Stimulated activated CD8-positive, alpha-beta memory T cell treated with anti-CD3 and anti-CD28 coated beads, Interleukin-7, amount 100 ng/mL, for 1 hour (primary cell): ENCODE measurements around the gene RYR1.
A peak's percentile ranks its signal among the peaks of the same experiment; 100 is the strongest.
"Not testable (repeated sequence)": the region's sequence is repeated elsewhere in the genome, so short reads cannot be mapped to it uniquely, and the experiment has no call there.

Source experiments
- DNase-seq, 2 donors: peaks; one replicate each; pipeline ENCODE4 v3.0.0-alpha.2; 2020; ENCODE audit warnings: low read depth in 2 of 2

The RYR1 gene

DNA sequence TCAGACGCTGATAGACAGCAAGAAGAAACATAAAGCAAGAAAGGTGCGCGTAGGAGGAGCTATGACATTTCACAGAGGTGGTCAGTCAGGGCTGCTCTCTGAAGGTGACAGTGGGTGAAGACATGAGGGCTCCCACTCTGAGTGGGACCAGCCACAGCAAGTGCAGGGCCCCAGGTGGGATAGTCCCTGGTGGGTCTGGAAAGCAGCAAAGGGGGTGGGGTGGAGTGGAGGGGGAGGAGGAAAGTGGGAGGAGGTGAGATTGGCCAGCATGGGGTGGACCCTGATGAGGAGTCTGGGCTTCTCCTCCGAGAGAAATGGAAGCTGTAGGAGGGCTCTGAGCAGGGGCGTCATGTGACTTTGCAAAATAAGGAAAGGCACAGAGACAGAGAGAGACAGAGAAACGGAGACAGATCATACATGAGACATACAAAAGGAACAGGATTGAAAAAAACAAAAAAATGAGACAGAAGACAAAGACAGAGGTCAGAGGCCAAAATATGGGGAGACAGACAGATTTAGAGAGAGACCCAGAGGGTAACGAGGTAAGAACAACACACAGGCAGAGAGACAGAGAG lies 181.6 kb downstream of the RYR1 start:
- DNase-seq, result no peak

DNA sequence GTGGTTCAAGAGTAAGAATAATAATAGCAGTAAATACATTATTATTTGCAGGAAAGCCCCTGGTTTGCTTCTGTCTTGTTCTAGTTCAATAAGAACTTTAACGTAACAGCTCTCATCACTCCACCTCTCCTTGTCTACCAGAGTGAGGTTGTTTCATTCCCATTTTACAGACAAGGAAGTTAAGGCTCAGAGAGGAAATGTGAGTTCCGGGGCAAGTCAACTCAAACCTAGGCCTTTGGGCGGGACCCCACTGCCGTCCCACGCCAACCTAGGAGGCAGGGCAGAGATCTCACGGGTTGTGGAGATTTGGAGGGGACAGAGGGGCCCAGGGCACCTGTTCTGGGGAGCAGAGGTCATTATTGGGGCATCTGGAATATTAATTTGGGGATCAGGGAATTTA lies 182.8 kb downstream of the RYR1 start:
- no peak for DNase-seq

DNA sequence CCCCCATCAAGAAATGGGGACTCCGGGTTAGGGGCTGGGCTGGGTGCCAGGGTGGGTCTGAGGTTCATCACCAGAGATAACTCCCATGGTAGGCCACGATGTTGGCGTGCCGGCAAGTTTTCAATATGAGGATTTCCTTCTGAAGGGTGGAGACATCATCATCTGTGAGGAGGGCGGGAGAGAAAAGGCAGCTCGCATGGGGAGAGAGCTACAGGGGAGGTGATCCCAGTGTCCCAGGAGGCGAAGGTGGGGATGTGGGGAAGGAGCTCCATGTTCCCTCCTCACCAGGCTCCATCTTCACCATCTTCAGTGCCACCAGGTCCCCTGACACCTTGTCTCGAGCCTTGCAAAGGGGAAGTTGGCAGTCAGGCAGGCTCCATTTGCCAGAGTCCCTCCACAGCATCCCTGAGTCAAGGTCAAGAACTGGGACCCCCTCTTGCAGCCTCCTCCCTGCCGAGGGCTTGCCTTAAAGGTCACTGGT lies 183.8 kb downstream of the RYR1 start:
- DNase-seq, result no peak

DNA sequence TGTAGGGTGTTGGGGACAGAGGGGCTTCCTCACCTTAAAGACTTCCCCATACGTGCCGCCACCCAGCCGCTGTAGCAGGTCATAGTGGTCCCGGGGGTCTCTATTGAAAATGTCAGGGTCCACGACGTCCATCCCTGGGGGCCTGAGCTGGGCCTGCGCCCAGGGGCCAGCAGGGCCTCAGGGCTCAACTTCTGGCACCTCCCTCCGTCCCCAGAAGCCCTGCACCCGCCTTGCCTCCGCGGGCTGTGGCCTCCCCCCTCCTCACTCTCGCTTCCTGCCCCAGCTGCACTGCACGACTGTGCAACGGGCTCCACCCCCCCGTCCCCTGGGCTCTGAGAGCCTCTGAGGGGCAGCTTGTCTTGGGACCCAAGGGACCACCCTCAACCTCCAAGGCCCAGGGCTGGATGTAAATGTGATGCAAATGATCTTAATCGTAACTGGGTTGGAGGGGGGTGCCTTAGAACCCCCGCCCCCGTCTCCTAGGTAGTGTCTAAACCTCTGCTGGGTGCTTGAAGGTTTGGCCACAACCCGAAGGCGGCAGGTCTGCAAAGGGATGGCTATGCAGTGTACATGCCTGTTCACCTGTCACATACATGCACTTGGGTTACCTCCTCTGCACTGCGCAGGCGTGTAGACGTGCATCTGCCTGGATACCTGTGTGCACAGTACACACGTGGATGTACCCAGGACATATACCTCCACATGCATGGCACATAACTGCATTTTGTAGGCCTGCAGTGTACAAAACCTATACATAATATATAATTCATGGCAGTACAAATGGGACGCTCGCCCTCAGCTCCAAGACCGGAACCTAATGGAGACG lies 184.5 kb downstream of the RYR1 start, which contains the start of gene MAP4K1:
Gene MAP4K1 (minus strand): TSS at position 190 of the 826 bp plus-strand sequence. CDS start 58 bp downstream, at position 132.
- DNase-seq, result peak in 1 of 2 donors; percentile 39

DNA sequence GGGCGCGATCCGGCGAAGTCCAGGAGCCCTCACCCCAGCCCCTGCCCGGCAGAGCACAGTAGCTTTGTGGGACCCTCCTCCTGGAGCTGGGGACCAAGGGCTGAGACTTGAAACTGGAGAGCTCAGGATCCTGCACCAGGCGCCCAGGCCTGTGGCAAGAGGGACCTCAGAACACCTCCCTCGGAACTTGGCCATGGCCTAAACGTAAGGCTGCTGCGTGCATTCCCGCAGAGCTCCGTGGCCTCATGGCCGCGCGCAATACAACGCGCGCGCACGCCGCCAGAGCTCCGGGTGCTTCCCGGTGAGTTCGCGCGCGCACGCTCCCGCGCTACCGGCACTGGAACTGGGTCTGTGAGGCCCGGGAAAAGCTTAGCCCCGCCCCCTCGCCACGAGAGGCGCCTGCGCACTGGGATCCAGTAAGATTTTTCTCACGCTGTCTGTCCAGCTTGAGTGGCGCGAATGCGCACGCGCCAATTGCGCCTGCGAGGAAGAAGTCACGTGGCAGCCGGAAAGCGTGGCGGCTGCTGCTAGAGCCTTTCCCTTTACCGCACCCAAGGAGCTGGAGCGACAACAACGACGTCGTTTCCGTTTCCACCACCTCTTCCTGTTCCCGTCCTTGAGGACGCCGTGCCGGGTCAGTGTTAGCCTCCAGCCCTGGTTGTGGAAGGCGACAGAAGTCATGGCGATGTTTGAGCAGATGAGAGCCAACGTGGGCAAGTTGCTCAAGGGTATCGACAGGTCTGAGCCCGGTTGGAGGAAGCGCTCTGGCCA lies 185.3 kb downstream of the RYR1 start, which contains the start of gene EIF3K:
Gene EIF3K (plus strand): TSS at position 599 of the 771 bp plus-strand sequence. CDS start 81 bp downstream, at position 680.
- DNase-seq, result peak; percentile 95

DNA sequence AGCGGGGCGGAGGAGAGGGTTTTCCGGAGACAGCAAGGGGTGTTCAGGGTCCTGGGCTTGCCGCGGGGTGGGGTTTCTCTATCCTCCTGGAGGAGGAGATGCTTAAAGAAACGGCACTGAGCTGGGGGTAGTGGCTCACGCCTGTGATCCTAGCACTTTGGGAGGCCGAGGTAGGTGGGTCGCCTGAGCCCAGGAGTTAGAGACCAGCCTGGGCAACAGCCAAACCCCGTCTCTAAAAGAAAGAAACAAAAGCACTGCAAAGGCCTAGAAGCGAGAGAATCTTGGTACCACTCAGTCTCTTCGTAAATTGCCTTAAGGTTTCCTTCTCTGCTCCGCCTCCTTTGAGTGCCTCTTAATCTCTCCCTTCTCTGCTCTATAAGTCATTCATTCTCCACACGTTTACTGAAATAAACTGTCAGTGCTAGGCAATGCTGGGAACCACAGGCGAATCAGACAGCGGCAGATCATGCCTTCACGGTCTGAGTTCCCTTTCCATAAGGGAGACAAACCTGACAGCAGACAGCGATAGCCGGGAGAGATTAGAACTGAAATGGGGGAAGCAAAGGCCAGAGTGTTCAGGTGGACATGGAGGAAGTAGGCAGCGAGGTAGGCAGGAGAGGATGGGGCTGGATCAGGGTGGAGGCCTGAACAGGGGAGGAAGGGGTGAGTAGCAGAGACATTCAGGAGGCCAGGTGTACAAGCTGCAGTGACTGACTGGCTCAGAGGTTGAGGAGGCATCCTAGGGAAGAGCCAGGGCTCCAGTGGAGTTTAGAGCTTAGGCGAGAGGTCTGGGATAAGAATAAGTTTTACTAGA lies 186.1 kb downstream of the RYR1 start:
- no peak for DNase-seq

DNA sequence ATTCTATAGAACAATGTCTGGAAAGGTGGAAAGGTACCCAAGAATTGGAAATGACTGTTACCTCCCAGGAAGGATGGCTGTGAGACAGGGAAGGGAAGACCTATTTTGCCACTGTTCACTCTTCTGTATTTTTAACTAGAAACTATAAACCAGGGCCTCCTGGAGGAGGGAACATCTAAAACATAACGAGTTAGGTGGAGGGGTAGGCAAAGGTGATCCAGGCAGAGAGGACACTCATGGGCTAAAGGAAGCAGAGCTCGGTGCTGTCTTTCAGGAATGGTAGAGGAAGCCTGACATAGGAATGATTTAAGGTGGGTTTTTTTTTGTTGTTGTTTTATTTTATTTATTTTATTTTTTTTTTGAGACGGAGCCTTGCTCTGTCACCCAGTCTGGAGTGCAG lies 191.3 kb downstream of the RYR1 start:
- DNase-seq, result no peak

DNA sequence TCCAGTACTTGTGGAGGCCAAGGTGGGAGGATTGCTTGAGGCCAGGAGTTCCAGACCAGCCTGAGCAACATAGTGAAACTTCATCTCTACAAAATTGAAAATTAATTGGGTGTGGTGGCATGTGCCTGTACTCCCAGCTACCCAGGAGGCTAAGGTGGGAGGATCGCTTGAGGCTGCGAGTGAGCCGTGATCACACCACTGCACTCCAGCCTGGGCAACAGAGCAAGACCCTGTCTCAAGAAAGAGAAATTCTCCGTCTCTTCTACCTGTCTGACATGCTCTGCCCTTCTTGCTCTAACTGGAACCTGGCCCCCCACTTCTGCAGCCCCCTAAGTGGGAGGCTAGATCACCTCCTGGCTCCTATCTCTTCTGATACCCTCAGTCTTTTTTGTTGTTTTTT lies 192.9 kb downstream of the RYR1 start:
- DNase-seq, result no peak

DNA sequence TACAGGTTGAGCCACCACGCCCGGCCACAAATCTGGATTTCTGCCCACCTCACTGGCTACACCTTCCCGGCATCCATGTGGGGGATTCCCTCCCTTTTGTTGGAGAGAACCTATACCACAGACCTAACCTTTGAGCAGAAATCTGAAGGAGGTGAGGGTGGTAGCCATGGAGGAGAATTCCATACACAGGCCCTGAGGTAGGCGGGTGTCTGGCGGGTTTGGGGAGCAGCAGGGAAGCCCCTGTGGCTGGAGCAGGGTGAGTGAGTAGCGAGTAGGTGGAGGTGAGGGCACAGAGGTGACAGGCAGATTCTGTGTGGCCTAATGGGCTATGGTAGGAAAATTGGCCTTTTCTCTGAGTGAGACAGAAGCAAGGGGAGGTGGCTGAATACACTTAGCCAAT lies 196.1 kb downstream of the RYR1 start:
- DNase-seq, result no peak

DNA sequence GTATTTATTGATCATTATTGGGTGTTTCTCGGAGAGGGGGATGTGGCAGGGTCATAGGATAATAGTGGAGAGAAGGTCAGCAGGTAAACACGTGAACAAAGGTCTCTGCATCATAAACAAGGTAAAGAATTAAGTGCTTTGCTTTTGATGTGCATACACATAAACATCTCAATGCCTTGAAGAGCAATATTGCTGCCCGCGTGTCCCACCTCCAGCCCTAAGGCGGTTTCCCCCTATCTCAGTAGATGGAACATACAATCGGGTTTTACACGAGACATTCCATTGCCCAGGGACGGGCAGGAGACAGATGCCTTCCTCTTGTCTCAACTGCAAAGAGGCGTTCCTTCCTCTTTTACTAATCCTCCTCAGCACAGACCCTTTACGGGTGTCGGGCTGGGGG lies 197.8 kb downstream of the RYR1 start:
- DNase-seq, result not testable (repeated sequence)

DNA sequence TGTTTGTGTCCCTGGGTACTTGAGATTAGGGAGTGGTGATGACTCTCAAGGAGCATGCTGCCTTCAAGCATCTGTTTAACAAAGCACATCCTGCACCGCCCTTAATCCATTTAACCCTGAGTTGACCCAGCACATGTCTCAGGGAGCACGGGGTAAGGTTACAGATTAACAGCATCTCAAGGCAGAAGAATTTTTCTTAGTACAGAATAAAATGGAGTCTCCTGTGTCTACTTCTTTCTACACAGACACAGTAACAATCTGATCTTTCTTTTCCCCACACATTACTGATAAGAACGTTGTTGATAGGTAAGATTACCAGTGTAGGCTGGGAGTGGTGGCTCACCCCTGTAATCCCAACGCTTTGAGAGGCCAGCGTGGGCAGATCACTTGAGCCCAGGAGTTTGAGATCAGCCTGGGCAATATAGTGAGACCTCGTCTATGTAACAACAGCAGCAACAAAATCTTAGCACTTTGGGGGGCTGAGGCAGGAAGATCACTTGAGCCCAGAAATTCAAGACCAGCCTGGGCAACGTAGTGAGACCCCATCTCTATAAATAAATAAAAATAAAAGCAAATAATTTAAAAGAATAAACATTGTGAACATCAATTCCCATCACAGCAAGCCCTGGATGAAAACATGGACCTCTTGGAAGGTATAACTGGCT lies 198.5 kb downstream of the RYR1 start:
- DNase-seq, result not testable (repeated sequence)

DNA sequence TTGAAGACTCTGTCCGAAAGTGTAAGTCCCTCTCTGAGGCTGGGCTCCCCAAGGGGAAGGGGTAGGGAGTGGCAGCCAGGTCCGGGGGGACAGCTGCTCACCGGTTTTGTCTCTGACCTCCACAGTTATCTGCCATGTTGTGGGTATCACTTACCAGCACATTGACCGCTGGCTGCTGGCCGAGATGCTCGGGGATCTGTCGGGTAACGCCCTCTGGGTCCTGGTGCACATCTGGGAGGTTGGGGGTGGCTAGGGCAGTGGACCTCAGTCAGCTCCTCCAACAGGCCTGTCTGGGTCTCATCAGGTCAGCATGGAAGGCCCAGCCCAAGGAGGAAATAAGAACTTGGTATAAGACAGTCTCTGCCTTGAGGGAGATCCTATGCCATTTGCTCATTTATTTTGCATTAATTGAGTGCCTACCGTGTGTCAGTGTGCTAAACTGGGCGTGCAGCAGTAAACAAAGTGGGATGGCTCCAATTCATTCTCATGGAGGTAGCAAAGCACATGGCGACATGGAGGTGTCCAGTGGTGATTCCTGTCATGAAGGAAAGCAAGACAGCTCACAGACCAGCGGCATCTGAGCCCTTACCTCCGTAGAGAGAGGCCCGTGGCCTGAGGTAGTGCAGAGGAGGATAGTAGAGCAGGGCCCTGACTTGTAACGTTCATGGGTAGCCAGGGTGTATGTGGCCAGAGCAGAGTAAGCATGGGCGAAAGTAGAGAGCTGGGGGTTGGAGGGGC lies 199.2 kb downstream of the RYR1 start:
- DNase-seq, result no peak

DNA sequence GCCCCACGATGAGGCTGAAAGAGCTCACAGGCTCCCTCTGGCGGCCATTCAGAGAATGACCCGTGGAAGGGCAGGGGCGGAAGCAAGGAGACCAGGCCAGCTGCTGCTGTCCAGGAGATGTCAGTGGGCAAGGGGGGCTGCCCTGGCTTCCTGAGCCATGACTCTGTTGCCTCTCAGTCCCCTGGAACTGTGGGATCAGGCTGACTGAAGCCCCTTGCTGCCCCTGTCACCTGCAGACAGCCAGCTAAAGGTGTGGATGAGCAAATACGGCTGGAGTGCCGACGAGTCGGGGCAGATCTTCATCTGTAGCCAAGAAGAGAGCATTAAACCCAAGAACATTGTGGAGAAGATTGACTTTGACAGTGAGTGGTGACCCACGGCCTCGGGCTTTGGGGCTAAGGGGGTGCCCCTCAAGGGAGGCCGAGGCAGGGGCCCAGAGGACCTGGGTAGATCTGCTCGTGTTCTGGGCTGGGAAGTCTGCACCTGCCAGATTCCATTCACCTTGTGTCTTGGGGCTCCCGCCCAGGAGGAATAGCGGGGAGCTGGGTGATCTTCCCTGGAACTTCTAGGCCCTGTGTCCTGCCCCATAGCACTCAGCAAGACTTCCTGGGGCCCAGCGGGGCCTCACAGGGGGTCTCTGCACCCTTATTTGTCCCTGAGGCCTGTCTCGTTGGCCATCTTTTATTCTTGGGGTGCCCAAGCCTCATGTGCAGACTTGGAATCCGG lies 201.4 kb downstream of the RYR1 start:
- peak; percentile 50 to 53 for DNase-seq

DNA sequence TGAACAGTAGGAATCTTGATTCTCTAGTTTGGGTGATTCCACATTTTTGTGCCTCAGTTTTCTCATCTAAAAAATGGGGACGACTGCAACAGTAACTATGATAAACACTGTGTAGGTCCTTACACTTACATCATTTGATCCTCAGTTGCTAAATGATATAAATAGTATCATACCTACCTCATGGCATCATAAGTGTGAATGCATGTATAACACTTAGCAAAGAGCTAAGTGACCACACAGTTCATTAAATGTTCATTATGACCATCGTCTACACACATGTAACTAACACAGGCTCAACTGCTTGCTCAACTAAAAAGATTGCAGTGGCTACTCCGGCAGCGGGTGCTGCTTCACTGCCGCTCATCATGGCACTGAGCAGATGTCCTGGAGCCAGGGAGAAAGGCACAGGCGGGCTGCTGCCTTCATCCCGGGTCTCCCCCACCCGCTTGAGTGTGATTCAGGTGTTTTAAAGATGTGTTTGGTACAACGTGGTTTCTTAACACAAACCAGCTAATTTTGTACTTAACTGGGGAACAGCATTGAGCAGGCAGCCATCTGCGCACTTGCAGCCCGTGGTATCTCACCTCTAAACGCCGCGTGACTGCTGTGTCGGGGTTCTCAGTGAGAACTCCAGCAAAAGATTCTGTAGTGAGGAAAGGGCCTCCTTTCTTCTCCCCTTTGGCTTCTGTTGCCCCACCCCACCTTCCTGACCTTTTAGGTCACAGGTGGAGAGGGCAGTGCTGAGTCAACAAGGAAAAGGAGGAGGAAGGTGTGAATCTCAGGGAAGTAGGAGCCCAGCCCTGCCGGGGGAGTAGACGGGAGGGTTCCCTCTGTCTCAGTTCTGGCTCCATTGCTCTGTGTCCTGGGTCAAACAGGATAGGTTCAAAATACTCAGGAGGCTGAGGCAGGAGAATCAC lies 202.2 kb downstream of the RYR1 start:
- DNase-seq, result no peak
